HG03135 (cell line): Measurements from ENCODE around the gene LMF1.
"Not testable (repeated sequence)": the region's sequence is repeated elsewhere in the genome, so short reads cannot be mapped to it uniquely, and the experiment has no call there.

Experiments
- ATAC-seq: cut with Tn5 transposase; IDR thresholded peaks from one replicate; pipeline ENCODE4 v1.9.1; 2021; ENCODE audit warnings: mild to moderate bottlenecking, moderate library complexity; ENCODE audit not compliant: unreplicated experiment

The LMF1 gene

DNA sequence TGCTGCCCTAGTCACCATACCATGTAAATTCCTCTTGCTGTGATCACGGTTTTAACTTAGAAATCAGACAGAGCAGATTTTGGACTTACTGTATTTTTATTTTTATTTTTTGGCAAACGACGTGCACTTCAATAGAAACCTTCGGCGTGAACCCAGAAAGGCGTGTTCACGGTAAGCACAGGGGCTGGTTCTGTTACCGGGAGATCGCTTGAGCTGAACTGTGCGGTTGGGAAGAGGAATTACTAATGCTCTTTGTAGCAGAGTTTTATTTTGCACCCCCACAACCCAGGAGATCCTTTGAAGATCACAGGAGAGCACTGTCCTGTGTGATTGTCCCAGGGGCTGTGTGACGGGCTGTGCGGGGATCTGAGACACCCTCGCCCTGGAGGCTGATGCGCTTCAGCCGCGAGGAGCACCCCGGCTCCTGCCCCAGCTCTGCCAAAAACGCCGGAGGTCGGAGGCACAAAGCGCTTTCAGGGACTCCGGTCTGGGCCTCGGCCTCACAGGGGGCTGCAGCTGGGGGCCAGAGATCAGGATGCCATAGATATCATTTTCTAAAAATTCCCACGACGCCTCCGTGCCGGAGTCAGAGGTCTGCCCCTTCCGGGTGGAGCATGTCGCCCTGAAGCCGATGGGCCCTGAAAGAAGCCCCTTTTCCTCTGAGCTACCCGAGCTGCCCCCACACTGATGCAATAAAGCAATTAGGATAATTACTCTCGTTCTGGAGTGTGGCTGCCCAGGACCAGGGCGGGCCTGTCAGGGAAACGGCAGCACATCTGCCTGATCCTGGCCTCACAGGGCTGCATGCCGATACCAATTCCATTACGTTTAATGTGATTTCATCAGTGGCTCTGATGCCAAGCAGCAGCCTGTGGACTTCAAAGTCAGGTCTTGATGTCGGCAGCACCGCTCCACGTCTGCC lies 71.8 kb downstream of the LMF1 start:
- ATAC-seq = no peak

DNA sequence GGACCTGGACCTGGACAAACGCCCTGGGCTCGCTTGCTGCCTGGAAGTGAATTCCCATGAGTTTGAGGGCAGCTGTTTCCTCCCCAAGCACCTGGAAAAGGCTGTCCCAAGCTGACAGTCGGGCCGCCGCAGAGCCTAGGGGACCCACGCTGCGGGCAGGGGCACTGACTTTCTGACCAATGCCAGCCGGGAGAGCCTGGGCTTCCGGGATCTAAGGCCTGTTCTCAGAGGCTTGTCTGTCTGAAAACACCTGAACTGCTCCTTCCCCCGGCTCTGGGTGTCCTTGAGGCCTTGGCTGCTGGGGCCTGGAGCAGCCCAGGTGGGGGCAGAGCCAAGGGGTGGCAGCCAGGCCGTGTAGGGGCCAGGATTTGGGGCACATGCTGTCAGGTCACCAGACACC lies 72.6 kb downstream of the LMF1 start:
- no peak for ATAC-seq

DNA sequence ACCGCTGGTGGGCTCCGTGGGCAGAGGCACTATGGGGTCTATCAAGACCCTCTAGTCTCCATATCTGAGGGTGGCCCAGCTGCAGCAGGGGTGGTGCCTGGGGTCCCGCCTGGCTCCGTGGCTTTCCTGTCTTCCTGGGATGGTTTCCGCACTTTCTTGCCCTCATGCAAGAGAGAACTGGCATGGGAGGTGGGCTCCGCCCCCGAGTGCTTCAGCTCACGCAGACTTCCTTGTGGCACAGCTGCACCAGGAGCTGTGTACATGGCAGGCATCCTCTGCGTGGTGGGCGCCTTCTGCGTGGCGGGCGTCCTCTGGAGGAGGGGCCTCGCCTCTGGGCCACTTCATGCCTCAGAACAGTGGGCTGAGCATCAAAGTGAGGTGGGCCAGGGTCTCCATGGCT lies 73.1 kb downstream of the LMF1 start:
- ATAC-seq = no peak

DNA sequence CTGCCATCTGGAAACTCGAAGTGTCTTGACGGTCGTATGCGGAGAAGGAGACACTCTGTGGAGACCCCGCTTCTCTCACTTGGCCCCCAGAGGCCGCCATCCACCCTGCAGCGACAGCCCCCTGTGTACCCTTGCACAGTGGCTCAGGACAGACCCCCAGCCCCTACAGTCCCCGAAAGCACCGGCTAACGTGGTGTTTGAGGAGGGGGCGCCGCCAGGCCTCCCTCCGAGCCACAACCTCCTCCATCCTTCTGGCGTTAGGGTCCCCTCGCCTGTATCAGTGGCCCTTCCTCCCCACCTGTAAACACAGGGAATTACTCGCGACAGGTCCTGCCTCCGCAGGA lies 73.6 kb downstream of the LMF1 start:
- no peak for ATAC-seq

DNA sequence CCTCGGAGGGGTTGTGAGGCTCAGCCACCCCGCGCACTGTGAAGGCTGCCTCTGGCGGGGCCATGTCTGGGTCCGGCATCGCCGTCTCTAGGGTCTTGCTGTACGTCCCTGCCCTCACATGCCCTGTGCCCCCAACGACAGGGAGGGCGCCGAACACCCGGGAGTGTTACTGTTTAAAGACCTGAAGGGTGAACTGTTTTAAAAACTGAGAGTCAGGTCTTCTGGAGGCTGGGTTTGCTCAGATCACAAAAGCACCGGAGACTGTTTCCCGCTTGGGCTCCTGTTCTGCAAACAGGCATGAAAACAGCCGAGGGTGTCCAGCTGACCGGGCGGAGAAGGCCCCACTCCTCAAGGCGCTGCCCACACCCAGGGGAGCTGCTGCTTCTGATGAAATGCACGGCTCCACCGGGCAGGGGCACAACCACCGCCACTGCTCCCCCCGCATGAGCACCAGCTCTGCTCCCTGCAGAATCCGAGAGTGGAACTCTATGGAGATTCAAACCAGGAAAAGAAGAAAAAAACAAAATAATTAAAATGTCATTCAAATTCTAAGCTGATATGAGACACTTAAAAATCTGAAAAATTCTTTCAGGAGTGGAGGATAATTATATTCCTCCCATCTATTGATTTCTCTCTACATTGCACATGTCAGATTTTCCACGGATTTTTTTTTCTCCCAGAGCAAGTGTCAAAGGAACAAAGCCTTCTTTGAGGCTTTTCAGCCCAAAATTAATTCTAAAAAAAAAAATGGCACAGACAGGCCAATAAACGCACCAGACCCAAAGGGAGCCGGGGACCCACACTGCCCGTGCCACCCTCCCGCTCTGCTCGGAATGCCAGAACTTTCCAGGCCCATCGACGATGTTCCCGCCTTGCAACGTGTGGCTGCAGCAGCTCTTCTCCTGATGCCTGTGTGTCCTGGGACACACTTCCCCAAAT lies 74.3 kb downstream of the LMF1 start:
- no peak for ATAC-seq

DNA sequence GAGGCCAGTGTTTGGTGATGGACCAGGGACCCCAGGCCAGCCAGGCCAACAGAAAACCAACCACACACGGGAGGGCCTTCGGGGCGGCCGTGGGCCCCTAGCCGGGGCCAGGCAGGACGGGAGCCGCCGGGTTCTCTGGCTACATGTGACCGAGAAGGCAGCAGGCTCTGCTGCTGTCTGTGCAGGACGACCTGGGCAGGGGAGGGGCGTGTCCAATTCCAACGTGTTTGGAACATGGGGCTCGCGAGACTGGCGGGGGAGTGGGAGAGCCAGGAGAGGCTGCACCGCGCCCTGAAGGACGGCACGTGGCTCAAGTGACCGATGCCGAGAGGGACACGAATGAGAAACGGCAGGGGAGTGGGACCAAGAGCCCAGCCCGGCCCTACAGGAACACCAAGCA lies 75.4 kb downstream of the LMF1 start:
- no peak for ATAC-seq

DNA sequence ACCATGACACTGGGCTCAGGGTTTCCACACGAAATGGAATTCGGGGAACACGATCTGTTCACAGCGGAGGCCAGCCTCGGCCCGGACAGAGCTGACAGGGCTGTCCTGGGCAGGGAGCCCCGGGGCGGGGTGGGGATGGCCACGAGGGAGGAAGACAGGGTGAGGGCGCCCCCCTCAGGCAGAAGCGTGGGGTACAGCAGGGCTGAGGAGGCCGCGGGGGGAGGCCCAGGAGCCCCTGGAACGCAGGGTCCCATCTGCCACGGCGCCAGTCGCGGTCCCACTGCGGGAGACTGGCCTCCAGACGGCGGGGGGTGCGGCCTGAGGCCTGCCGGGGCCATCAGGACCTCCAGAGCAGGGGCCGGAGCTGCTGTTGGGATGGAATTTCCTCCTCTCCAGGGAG lies 75.9 kb downstream of the LMF1 start:
- no peak for ATAC-seq

DNA sequence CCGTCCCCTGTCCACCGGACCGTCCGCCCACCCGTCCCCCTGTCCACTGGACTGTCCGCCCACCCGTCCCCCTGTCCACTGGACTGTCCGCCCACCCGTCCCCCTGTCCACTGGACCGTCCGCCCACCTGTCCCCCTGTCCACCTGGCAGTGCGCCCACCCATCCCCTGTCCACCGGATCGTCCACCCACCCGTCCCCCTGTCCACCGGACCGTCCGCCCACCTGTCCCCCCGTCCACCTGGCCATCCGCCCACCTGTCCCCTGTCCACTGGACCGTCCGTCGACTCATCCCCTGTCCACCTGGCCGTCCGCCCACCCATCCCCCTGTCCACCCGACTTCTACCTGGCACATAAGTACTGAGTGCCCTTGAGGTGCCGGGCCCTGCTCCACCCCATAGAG lies 76.6 kb downstream of the LMF1 start:
- no peak for ATAC-seq

DNA sequence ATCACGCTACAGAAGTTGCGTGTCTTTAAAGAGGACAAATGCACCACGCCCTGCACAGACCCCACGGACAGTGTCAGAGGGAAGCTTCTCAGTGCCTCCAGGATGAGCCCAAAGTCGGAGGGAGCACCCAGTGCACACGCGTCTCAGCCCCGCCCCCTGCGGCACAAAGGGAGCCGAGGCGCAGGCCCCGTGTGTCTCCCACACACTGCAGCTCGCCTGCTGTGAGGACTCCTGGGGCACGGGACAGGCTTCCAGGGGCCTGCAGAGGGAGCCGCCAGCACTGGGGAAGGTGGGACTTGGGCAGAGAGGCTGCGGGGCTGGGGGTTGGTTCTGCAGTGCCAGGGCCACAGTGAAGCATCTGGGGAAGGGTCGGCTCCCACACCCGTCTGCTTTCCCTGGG lies 77.4 kb downstream of the LMF1 start:
- no peak for ATAC-seq

DNA sequence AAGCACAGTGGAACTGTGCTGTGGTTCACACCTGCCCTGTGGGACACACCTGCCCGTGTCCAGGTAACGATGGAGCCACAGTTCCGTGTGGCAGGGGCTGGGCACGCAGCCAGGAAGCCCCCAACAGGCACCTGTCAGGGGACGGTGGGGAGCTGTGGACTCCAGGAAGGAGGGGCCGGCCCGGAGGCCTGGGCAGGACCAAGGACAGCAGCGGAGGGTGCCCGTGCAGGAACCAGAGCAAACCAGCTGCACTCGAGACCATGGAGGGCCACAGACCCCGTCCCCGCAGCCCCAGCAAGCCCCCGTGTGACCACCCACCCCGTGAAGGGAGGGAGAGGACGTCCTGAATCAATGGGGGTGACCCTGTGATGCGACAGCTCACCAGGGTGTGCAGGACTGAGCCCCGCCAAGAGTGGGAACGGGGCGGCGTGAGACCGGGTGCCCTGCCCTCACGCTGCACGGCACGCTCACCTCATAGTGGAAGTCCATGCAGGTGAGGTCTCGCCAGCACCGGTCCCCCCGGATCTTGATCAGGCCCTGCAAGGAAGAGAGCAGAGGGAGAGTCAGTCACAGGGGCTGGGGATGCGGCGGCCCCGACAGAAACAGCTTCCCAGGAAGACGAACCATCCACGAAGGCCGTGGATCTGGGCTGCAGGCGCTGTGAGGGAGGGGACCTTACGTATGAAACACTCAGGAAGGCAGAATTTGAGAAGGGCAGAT lies 78.1 kb downstream of the LMF1 start:
- ATAC-seq = no peak

DNA sequence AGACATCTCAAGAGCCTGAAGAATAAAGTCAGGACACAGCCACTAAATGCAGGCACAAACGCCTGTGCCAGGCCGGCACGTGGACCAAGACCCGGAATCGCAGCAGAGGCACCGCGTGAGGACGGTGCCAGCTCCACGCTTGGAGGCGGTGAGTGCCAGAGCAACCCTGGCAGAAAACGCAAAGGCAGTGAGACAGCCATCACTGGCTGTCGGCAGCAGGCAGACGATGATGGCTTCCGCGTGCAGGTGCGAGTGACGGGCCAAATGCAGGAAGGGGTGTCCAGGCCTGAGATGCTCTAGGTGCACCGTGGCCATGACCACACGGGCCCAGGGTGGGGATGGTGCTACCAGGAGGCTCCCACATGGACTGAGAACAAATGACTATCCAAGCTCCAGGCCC lies 78.8 kb downstream of the LMF1 start:
- no peak for ATAC-seq

DNA sequence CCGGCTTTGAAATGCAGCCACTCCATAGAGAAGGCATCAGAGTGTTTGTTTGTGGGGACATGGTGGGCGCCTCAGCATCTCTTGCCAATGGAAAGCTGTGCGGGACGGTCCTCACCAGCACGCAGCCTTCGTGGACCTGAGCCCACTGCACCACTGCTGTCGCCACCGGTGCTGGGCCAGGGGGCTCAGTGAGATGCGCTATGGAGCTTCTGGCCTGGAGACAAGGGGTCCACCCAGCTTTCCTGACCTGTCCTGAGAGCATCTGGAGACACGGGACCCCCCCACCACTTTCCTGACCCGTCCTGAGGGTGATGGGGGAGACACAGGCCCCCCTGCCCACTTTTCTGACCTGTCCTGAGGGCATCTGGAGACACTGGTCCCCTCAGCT lies 79.4 kb downstream of the LMF1 start:
- ATAC-seq = no peak

DNA sequence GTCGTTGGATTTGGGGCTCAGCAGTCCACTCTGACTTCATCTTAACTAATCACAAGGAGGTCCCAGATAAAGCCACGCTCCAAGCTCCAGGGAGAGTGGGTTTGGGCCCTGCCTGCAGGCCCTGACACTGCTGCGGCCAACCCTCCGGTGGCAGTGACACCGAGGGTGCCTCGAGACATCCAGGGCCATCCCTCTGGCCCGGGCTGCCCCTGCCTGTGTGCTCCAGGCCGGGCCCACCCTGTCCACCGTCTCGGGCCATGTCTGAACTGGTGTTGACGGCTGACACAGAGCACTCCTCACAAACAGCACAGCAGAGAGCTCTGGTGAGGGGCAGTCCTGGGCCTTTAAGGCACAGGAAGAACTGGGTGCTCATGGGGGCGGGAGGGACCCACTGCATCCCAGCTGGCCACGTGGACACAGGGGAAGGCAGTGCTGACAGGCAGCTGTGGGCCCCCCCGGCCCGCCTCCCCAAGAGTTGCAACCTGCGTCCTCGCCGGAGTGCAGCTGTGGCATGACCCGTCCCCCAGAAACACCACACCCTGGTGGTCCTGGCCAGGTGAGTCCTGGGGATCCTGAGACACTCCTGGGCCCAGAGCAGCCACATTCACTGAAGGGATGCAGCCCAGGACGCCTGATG lies 80.0 kb downstream of the LMF1 start:
- ATAC-seq = no peak

DNA sequence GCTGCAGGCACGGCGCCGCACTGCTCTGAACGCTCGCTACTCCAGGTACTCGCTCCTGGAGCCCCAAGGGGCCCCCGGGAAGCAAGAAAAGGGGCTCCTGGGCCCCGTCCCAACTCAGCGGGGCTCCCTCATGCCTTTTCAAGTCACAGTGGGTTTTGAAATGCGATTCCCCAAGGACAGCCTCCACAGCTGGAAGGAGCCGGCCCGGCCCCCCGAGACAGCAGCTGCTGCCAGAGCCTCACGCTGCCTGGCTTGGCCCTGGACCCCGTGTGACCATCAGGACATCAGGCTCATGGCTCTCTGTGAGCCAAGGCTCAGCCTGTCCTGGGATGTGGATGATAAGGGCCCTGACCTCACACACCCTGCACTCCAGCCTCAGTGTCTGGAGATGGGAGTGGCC lies 80.6 kb downstream of the LMF1 start:
- ATAC-seq = no peak

DNA sequence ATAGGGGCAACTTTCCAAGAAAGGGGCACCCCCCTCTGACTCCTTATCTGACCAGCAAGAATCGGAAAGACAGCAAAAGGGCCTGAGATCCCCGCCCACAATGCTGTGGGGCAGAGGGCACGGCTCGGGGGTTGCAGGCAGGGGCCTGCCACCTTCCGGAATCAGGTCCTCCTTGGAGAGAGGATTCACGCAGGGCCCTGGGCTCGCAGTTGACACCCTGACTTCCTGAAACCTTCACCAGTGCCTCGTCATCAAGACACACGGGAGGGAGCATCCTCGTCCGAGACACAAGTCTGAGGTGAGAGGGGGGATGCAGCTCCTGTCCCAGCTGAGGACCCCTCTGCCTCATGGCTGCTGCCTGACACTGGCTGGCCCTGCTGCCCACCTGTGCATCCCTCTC lies 81.2 kb downstream of the LMF1 start:
- ATAC-seq = no peak

DNA sequence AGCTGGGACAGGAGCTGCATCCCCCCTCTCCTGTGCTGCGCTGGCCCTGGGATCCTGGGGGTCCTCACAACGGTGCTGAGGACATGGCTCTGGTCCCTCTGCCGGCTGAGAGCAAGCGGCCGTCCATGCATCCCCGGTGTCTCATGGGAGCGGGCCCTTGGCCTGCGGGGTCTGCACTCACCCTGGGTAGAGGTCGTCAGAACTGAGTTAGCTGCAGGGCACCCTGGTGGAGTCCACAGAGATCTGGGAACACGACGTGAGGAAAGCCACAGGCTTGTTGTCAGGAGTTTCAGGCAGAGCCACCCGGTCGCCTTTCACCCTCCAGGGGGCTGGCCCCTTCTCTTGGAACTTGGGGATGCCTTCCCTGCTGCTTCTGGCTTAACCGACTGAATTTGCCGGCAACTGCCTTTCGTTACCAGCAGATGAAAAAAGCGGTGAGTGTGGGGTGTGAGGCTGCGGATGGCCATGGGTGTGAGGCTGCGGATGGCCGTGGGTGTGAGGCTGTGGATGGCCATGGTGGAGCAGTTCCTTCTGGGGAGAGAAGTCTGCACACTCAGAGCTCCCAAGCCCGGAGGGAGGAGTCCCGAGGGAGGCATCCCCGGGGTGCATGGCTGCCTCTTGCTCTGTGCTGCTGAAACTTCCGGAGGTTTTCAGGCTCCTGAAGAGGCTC lies 81.7 kb downstream of the LMF1 start:
- ATAC-seq = no peak

DNA sequence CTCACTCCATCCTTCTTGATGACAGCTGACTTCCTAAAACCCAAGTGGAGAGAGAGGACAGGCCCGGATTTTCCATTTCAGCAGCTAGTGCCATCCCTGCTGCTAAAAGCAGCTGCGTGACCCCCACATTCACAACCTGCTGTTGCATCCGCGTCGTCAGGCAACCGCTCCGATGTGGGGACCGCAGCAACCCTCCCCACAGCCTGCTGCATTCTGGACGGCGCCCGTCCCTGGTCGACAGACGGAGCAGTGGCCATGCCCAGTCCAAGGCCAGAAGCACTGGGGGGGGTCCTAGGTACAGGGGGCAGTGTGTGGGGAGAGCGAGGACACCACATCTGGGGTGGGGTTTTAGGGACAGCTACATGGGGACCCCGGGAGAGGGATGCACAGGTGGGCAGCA lies 82.3 kb downstream of the LMF1 start:
- not testable (repeated sequence) for ATAC-seq

DNA sequence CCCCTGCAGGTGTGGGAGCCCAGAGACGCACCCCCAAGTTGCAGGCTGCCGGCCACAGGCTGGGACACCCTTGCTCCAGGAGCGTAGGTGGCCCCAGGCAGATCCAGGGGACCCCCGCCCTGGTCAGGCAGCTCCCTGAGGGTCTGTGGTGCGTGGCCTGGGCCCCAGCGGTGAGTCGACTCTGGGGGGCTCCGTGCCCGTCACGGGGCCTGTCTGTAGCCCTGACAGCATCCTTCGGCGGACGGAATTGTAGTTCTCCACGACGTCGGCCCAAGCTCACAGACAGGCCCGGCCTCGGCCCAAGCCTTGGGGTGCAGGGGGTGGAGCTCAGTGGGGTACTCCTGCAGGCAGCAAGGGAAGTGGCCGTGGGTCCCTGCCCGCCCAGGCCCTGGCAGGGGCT lies 82.9 kb downstream of the LMF1 start:
- no peak for ATAC-seq

DNA sequence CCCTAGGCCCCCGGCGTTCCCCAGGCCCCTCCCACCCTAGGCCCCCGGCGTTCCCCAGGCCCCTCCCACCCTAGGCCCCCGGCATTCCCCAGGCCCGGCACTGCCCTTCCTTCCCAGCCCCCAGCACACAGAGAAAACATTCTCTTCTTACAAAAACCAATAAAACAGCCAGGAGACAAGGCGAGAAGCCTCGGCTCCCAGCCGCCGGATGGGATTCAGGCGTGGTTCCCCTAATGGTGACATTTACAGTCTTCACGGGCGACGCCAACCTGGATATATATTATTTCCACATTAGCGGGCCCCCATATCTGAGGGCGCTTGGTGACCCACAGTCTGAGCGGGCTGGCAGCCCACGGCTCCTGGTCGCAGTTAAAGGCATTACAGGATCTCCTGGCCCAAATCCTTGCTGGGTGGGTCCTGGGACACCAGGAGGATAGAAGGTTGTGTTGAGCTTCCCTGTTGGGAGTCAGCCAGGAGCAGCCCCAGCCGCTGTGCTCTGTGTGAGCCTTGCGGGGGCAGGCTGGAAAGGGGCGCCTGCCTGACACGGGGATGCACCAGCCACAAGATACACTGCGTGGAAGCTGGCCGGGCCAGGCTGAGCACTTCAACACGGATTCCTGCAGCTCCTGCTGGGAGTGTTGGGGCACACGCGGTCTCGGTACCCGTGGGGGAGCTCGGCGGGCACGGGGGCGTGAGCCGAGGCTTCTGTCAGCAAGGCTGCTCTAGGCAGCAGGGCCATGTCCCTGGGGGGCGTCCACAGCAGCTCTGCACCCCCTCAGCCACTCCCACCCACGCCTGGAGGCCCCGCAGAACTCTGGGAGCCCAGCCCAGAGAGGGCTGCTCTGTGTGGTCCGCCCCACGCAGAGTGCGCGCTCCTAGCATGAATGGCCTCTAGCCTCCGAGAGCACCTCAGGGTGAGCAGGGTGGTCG lies 83.7 kb downstream of the LMF1 start:
- no peak for ATAC-seq
